DND-41 (cell line): Measurements from ENCODE around the gene IFNAR1.

Experiments used
- ATAC-seq: fragments of 200-7000 bp; cut with Tn5 transposase; 3 replicates; pipeline ENCODE4 v1.9.1; 2021; ENCODE audit warnings: low read depth; ENCODE audit not compliant: insufficient read depth
- DNase-seq: peaks from one replicate; pipeline ENCODE4 v3.0.0-alpha.2; 2020
- H2AFZ ChIP-seq: 2 replicates; pipeline ENCODE4 v1.6.0; 2012; ENCODE audit warnings: low read depth, low read length
- H3K27ac ChIP-seq: 2 replicates; pipeline ENCODE4 v1.5.1; 2012; ENCODE audit warnings: low read length, inconsistent platforms
- H3K27me3 ChIP-seq: fragments of 200-600 bp; sonication (generic); 2 replicates; pipeline ENCODE4 v1.6.0; 2012; ENCODE audit warnings: low read length, mild to moderate bottlenecking, inconsistent platforms; ENCODE audit not compliant: insufficient read depth, poor library complexity
- H3K36me3 ChIP-seq: 2 replicates; pipeline ENCODE4 v1.5.1; 2012; ENCODE audit warnings: low read length, inconsistent platforms; ENCODE audit not compliant: insufficient read depth
- H3K4me1 ChIP-seq: 2 replicates; pipeline ENCODE4 v1.5.1; 2012; ENCODE audit warnings: mild to moderate bottlenecking, low read length; ENCODE audit not compliant: insufficient read depth
- H3K4me2 ChIP-seq: 2 replicates; pipeline ENCODE4 v1.6.0; 2012; ENCODE audit warnings: mild to moderate bottlenecking, moderate library complexity, low read length, inconsistent platforms; ENCODE audit not compliant: insufficient read depth
- H3K4me3 ChIP-seq, 2 experiments: fragments of 200-600 bp in 1 of 2; shearing (Covaris generic) in 1 of 2; 2 replicates each; pipeline ENCODE4 v1.5.1; 2012 to 2016; ENCODE audit warnings: inconsistent platforms in 2 of 2, low read length in 2 of 2, mild to moderate bottlenecking in 2 of 2, low read depth in 1 of 2, moderate library complexity in 1 of 2
- H3K79me2 ChIP-seq: 2 replicates; pipeline ENCODE4 v1.6.0; 2012; ENCODE audit warnings: low read length, inconsistent platforms; ENCODE audit not compliant: insufficient read depth
- H3K9ac ChIP-seq: 2 replicates; pipeline ENCODE4 v1.6.0; 2012; ENCODE audit warnings: low read depth, mild to moderate bottlenecking, inconsistent platforms, low read length, moderate library complexity
- H3K9me3 ChIP-seq: 2 replicates; pipeline ENCODE4 v1.5.1; 2012; ENCODE audit warnings: low read length, moderate library complexity, mild to moderate bottlenecking, inconsistent platforms; ENCODE audit not compliant: insufficient read depth, severe bottlenecking
- H4K20me1 ChIP-seq: 2 replicates; pipeline ENCODE4 v1.6.0; 2012; ENCODE audit warnings: low read length; ENCODE audit not compliant: insufficient read depth
- CTCF ChIP-seq: IDR thresholded peaks from 2 replicates; pipeline ENCODE4 v1.5.1; 2012; ENCODE audit warnings: borderline replicate concordance, low read length, moderate library complexity, mild to moderate bottlenecking; ENCODE audit not compliant: poor library complexity, severe bottlenecking; ENCODE audit errors: extremely low read depth
- EZH2 ChIP-seq: IDR thresholded peaks from 3 replicates; pipeline ENCODE4 v1.6.1; 2012; ENCODE audit warnings: borderline replicate concordance, low read depth, mild to moderate bottlenecking, moderate library complexity, low read length, inconsistent platforms; ENCODE audit not compliant: severe bottlenecking

IFNAR1 gene

DNA sequence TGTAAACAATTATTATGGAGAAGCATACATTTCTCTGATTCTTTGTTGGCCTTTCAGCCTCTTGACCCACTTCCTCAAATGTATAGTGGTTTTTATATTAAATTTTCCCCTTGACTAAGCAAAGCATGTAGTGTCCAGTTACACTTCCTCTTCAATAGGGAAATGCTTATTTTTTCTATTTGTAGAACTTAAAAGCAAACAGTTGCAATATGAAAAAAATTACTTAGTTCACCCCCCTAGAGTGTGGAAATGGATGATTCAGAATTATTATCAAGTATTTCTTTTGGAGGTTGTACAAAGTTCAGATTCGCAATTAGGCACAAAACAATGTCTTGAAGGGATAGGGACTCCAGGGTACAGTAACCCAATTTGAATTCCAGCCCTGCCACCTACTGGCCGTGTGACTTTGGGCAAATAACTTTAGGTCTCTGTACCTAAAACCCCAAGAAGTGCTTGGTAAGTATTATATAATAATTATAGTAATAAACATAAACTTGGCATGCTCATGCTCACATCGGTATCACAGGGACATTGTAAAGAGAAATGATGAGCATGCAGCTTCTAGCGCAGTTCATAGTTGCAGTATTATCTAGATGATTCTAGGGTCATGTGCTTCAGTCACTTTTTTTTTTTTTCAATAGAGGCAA lies 49.8 kb downstream of the IFNAR1 start:
- Histone ChIP-seq H4K20me1 (no peaks in the 10 kb centered on the region), H3K9me3 (no peaks in the 10 kb centered on the region), H3K4me3 (no peak overlapping the region), H3K9ac (no peak overlapping the region), H2AFZ (no peak overlapping the region), H3K79me2 (no peaks in the 10 kb centered on the region), H3K4me1 (no peaks in the 10 kb centered on the region), H3K4me2 (no peak overlapping the region), H3K27ac (no peak overlapping the region), H3K27me3 (no peaks in the 10 kb centered on the region), H3K36me3 (no peaks in the 10 kb centered on the region)
- DNase-seq: peak; percentile 67
- ATAC-seq: peak; percentile 95
- peak; percentile 75 for TF ChIP-seq CTCF
- no peak for TF ChIP-seq EZH2

- Histone ChIP-seq H3K79me2 (no peaks in the 10 kb centered on the region), H3K4me3 (no peak overlapping the region), H4K20me1 (no peaks in the 10 kb centered on the region), H3K4me2 (no peak overlapping the region), H3K9ac (no peak overlapping the region), H3K27me3 (no peaks in the 10 kb centered on the region), H3K27ac (no peak overlapping the region), H3K4me1 (no peaks in the 10 kb centered on the region), H2AFZ (no peak overlapping the region), H3K36me3 (no peaks in the 10 kb centered on the region), H3K9me3 (no peaks in the 10 kb centered on the region)
- TF ChIP-seq CTCF (no peak), EZH2 (no peak)
- ATAC-seq (no peak), DNase-seq (no peak)
Observed at GRCh38 chr21:33375101-33375644, 50.4 kb downstream of the IFNAR1 start.

DNA sequence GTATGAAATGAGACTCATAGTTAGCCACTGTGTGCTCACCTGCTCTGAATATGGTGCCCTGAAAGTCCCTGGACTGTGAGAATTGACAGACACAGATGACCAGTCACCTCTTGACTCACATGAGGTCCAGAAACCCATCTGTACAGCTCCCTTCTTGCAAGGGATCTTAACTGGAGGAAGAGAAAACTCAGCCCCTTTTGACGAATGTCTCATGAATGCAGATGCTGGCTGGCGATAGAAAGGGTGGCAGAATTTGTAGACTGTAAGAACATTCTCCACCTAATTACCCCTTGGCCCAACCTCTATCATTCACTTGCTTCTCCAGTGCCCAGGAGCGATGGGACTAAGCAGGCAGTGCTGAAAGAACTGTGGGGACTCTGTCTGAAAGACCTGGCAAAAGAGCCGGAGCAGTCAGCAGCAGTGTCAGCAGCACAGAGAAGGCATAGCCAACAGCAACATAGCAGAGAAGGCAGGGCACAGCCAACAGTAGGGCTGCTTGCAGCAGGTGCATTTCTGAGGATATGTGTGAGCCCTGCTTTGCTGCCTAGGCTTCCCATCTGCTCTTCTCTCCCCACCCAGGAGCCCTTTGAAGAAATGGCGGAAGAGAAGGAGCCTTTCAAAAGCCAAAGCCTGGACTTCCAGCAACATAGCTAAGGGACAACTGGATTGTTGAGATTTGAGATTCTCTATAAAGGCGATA lies 52.6 kb downstream of the IFNAR1 start:
- Histone ChIP-seq H3K9ac (no peak overlapping the region), H2AFZ (no peak overlapping the region), H3K27me3 (no peaks in the 10 kb centered on the region), H3K27ac (no peak overlapping the region), H3K9me3 (no peaks in the 10 kb centered on the region), H3K36me3 (no peaks in the 10 kb centered on the region), H3K4me3 (no peak overlapping the region), H4K20me1 (no peaks in the 10 kb centered on the region), H3K4me1 (peaks cover 14% of the 10 kb centered on the region), H3K79me2 (no peaks in the 10 kb centered on the region), H3K4me2 (no peak overlapping the region)
- DNase-seq (no peak), ATAC-seq (no peak)
- TF ChIP-seq CTCF (no peak), EZH2 (no peak)
